ENCODE data around the gene SLC6A9.
A peak's percentile ranks its signal among the peaks of the same experiment; 100 is the strongest.

The SLC6A9 gene

DNA sequence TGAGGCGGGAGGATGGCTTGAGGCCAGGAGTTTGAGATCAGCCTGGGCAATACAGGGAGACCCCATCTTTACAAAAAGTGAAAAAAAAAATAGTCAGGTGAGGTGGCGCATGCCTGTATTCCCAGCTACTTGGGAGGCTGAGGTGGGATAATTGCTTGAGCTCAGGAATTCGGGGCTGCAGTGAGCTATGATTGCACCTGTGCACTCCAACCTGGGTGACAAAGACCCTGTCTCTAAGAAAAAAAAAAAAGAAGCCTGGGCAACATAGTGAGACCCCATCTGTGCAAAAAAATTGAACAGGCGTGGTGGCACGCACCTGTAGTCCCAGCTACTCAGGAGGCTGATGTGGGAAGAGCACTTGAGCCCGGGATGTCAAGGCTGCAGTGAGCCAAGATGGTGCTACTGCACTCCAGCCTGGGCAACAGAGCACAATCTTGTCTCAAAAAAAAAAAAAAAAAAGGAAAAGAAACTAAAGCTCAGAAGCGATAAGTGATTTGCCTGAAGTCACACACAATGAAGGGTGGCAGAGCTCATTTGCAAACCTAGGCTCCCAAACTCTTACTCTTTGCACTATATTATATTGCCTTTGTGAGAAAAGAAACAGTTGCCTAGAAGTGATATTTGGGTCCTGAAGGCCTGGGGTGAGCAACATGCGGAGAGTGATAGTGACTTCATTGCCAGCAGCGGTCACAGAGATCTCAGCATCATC is 37.9 kb downstream of the SLC6A9 start:
- DNase-seq: no peak
- in situ Hi-C loops (cut with HindIII; ENCODE audit: low pct_ligation_motif_present, low pct_unique_long_range_greater_than_20kb, low sequenced_read_pairs): no loop called here

GRCh38 chr1:43992232-43992995 is 38.8 kb downstream of the SLC6A9 start:
- no peak for DNase-seq
- in situ Hi-C loops (cut with HindIII; ENCODE audit: low pct_ligation_motif_present, low pct_unique_long_range_greater_than_20kb, low sequenced_read_pairs): no loop called here

DNA sequence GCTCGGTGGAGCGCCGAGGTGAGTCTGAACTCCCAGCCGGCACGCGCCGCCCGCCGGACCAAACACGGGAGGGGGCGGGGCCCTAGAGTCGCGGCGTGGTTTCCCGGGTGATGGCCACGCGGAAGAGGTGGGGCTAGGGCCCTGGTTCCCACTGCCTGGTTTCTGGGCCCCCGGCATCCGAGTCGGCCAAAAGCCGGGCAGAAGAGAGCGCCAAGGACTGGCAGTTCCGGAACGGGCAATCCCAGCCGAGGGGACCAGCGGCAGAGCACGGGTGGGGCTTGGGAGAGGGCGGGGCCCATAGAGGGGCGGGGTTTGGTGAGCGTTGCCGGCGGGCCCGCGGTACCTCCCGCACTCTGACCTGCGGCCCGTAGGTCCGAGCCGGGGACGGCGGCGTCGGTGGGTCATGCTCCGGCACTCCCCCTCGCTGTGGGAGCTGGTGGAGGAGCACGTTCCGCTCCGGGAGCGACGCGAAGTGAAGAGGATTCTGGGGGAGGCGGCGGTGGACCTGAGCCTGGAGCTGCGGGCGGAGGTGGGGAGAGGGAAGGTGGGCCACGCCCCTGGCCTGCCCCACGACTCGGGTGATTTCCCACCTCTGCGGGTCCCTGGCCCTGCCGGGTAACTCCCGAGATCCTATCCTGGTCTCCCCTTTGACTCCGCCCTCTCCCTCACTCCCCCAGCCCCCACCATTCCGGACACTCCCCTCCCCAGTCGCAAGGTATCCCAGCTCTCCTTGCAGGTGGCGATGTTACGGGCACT is 39.6 kb downstream of the SLC6A9 start, which contains the start of gene CCDC24:
Gene CCDC24, plus strand, starts transcription at position 124 of the 756 bp plus-strand sequence. Its CDS starts 280 bp downstream, at position 404.
- in situ Hi-C loops (cut with HindIII; ENCODE audit: low pct_ligation_motif_present, low pct_unique_long_range_greater_than_20kb, low sequenced_read_pairs): no loop called here
- peak; percentile 79 for DNase-seq

- in situ Hi-C loops (cut with HindIII; ENCODE audit: low pct_ligation_motif_present, low pct_unique_long_range_greater_than_20kb, low sequenced_read_pairs): no loop called here
- DNase-seq: no peak
Measured at GRCh38 chr1:43991200-43991475, 40.1 kb downstream of the SLC6A9 start.

DNA sequence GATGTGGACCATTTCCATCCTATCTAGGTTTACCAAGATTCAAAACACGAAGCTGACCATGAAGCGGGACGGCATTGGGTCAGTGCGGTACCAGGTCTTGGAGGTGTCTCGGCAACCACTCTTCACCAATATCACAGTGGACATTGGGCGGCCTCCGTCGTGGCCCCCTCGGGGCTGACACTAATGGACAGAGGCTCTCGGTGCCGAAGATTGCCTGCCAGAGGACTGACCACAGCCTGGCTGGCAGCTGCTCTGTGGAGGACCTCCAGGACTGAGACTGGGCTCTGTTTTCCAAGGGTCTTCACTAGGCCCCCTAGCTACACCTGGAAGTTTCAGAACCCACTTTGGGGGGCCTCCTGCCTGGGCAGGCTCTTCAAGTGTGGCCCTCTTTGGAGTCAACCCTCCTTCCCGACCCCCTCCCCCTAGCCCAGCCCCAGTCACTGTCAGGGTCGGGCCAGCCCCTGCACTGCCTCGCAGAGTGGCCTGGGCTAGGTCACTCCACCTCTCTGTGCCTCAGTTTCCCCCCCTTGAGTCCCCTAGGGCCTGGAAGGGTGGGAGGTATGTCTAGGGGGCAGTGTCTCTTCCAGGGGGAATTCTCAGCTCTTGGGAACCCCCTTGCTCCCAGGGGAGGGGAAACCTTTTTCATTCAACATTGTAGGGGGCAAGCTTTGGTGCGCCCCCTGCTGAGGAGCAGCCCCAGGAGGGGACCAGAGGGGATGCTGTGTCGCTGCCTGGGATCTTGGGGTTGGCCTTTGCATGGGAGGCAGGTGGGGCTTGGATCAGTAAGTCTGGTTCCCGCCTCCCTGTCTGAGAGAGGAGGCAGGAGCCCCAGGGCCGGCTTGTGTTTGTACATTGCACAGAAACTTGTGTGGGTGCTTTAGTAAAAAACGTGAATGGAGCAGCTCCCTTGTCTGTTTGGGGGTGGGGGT is 40.7 kb downstream of the SLC6A9 start:
- peak; percentile 5 for DNase-seq
- in situ Hi-C loops (cut with HindIII; ENCODE audit: low pct_ligation_motif_present, low pct_unique_long_range_greater_than_20kb, low sequenced_read_pairs): no loop called here

GRCh38 chr1:43987159-43987902 is 43.9 kb downstream of the SLC6A9 start:
- DNase-seq: no peak

DNA sequence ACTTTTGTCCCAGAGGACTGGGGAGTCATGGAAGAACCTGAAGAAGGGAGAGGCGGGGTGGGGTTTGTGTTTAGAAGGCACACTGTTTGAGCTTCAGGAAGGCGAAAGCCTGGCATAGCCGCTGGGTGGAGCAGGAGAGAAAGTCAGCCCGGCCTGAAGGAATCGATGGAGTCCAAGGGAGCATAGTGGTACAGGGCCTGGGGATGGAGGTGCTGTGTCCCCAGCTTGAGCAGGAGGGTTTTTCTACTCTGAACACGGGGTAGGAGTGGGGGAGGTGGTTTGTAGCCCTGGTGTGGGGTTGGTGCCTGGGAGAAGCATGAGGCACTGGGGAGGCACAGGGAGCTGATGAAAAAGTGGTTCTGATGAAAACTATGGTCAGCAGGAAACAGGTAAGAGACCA is 44.5 kb downstream of the SLC6A9 start:
- no peak for DNase-seq
- in situ Hi-C loops (cut with HindIII; ENCODE audit: low pct_ligation_motif_present, low pct_unique_long_range_greater_than_20kb, low sequenced_read_pairs): no loop called here

More at GRCh38 chr1:43987159-43987902, 43.9 kb downstream of the SLC6A9 start:
- in situ Hi-C loops (cut with HindIII; ENCODE audit: low pct_ligation_motif_present, low pct_unique_long_range_greater_than_20kb, low sequenced_read_pairs): no loop called here

DNA sequence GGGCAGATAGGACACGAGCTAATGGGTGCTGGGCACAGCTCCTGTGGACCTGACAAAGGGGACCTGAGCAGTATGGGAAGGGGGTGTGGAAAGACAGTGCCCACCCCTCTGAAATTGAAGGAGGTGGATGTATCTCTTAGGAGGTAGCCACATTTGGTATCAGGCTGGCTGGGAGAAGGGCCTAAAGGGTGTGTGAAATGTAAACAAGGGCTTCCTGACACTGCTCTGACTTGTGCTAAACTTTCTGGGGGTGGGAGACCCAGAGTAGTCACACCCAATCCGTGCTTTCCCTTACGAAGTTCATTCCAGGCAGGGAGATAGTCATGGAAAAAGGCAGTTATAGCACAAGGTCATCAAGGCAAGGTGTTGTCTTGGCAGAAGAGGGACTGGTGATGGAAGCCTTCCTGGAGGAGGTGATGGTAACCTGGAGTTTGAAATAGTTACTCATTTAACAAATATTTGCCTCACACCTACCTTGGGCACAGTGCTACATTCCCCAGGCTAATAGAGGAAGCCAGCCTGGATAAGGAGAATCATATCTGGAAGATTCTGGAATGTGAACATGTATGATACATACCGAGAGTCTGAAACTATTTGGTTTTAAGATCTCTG is 45.2 kb downstream of the SLC6A9 start:
- no peak for DNase-seq
- in situ Hi-C loops (cut with HindIII; ENCODE audit: low pct_ligation_motif_present, low pct_unique_long_range_greater_than_20kb, low sequenced_read_pairs): no loop called here

- in situ Hi-C loops (cut with HindIII; ENCODE audit: low pct_ligation_motif_present, low pct_unique_long_range_greater_than_20kb, low sequenced_read_pairs): no loop called here
- DNase-seq: no peak
Measured at GRCh38 chr1:43984855-43985254, 46.4 kb downstream of the SLC6A9 start.

DNA sequence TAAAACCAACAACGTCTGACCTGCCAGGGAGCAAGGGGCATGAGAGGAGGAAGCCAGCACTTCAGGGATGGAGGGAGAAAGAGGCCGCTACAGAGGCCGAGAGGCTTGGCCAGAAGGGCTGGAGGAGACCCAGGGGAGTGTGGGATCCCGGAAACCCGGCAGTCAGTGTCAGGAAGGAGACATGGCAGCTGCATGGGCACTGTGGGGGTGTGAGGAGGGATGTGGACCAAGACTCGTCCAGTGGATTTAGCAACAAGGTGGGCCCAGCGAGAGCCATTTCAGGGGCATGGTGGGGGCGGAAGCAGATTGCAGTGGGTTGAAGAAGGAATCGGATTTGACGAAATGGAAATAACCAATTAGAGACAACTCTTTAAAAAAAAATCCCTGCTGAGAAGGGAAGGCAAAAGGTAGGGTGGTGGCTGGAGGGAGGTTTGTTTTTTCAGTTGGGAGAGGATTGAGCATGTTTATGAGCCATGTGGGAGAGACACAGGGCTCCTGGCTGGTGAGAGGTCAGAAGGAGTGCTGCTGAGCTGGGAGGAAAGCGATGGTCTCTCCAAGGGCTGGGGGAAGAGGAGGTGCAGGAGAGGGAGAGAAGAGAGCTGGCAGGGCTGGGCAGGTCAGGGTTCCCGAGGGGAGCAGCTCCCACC is 47.9 kb downstream of the SLC6A9 start:
- in situ Hi-C loops (cut with HindIII; ENCODE audit: low pct_ligation_motif_present, low pct_unique_long_range_greater_than_20kb, low sequenced_read_pairs): no loop called here
- DNase-seq: no peak

- in situ Hi-C loops (cut with HindIII; ENCODE audit: low pct_ligation_motif_present, low pct_unique_long_range_greater_than_20kb, low sequenced_read_pairs): no loop called here
- no peak for DNase-seq
Measured at GRCh38 chr1:43982808-43983207, 48.5 kb downstream of the SLC6A9 start.

GRCh38 chr1:43982241-43982640 is 49.0 kb downstream of the SLC6A9 start:
- DNase-seq: no peak
- in situ Hi-C loops (cut with HindIII; ENCODE audit: low pct_ligation_motif_present, low pct_unique_long_range_greater_than_20kb, low sequenced_read_pairs): no loop called here

- no peak for DNase-seq
Measured at GRCh38 chr1:43981636-43982035, 49.6 kb downstream of the SLC6A9 start.

DNA sequence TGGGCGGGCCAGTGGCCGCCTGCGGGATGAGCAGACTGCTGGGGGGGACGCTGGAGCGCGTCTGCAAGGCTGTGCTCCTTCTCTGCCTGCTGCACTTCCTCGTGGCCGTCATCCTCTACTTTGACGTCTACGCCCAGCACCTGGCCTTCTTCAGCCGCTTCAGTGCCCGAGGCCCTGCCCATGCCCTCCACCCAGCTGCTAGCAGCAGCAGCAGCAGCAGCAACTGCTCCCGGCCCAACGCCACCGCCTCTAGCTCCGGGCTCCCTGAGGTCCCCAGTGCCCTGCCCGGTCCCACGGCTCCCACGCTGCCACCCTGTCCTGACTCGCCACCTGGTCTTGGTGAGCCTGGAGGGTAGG is 50.1 kb downstream of the SLC6A9 start:
- in situ Hi-C loops (cut with HindIII; ENCODE audit: low pct_ligation_motif_present, low pct_unique_long_range_greater_than_20kb, low sequenced_read_pairs): no loop called here
- no peak for DNase-seq

More at GRCh38 chr1:43981636-43982035, 49.6 kb downstream of the SLC6A9 start:
- in situ Hi-C loops (cut with HindIII; ENCODE audit: low pct_ligation_motif_present, low pct_unique_long_range_greater_than_20kb, low sequenced_read_pairs): no loop called here

DNA sequence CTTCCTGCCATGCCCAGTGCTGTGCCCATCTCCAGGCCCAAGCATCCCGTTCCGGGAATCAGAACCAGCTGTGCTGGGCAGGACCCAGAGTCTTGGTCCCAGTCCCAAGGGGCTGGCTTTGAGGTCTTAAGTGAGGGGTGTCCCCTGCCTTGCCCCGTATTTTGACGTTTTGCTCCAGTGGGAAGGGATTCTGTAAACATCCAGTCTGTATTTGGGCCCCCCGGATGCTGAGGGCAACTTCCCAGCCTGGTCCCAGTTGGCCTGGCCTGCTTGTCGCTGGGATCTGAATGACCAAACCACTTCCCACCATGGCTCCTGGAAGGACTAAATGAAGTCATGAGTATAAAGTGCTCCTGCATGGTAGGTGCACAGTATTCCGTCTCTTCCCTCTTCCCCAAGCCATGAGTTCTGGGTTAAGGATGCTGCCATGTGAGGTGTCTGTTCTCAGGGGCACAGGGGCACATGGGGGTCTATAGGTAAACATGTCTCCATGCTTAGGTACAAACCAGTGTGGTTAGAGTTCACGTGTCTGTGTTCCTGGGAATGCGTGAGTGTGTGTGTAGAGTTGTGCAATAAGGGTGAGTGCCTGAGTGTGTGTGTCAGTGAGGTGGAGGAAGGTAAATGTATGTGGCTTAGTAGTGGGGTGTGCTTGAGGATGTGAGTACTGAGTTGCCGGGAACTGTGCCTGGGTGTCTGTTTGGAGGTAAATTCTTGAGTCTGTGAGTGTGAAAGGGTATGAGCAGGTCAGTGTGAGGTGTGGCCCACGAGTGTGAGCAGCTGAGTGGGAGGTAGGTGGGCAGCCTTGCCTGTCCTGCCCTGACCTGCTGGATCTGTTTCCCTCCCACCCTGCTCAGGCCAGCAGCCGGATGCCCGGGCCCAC is 50.8 kb downstream of the SLC6A9 start:
- no peak for DNase-seq
- in situ Hi-C loops (cut with HindIII; ENCODE audit: low pct_ligation_motif_present, low pct_unique_long_range_greater_than_20kb, low sequenced_read_pairs): no loop called here

DNA sequence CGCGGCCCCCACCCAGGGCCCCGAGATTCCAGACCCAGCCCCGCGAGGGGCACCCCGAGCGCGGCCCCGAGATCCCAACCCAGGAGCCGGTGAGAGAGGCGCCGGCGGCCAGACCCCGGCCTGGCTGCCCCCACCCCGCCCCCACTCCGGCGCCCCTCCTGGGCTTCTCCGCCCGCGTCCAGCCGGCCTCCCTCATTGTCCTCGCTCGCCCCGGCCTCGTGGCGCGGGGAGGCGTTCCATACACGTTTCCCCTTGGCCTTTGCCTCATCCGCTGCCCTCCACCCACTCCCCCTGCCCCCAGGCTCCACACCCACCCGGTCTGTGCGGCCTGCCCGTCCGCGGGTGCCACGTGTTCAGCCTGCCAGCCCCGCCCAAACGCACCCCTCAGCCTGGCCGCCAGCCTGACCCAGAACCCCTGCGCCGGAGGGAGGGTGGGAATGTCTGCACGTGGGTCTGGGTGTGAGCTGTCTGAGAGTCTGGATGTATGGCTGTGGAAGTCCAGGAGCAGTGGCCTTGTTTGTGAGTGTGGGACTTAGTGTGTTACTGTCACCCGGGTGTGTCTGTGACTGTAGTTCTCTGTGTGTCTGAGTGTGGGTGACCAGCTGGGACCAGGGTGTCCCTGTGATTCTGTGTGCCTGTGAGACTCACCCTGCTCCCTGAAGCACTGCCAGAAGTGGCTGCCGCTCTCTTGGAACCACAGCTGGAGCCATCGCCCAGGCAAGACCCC is 51.6 kb downstream of the SLC6A9 start:
- in situ Hi-C loops (cut with HindIII; ENCODE audit: low pct_ligation_motif_present, low pct_unique_long_range_greater_than_20kb, low sequenced_read_pairs): no loop called here
- peak; percentile 25 for DNase-seq
